T-helper 1 cell (primary cell): ENCODE data around the gene CARNS1.
"Not testable (repeated sequence)": the region's sequence is repeated elsewhere in the genome, so short reads cannot be mapped to it uniquely, and the experiment has no call there.

Experiments used
- DNase-seq, 5 donors: peaks; one replicate each; pipeline ENCODE4 v3.0.0-alpha.2; 2012 to 2020

CARNS1 gene

DNA sequence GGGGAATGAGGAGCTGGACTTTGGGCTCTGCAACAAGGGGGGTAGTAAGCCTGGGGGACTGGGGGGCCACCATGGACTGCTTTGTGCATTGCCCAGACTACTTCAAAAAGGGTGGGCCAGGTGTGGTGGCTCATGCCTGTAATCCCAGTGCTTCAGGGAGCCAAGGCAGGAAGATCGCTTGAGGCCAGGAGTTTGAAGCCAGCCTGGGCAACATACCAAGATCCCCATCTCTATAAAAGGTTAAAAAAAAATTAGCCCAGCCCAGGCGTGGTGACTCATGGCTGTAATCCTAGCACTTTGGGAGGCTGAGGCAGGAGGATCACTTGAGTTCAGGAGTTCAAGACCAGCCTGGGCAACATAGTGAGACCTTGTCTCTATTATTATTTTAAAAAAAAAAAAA lies 50.1 kb downstream of the CARNS1 start:
- not testable (repeated sequence) for DNase-seq

DNA sequence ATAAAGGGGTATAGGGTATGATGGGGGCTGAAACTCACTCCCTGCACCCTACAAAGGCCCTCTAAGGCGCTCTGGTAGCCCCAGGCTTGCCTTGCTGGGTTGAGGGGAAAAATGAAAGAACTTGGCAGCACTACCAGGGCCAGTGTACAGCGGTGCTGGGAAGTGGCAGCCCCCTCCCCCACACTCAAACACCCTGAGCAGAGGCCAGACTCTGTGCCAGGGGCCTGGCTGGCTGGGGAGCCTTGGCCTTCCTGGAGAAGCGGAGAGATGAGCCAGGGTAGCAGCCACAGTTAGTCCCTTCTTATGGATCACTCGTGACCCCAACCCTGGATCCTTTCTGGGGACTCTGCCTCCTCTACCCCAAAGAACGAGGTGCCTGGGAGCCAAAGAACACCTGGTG lies 50.9 kb downstream of the CARNS1 start:
- DNase-seq, result no peak

DNA sequence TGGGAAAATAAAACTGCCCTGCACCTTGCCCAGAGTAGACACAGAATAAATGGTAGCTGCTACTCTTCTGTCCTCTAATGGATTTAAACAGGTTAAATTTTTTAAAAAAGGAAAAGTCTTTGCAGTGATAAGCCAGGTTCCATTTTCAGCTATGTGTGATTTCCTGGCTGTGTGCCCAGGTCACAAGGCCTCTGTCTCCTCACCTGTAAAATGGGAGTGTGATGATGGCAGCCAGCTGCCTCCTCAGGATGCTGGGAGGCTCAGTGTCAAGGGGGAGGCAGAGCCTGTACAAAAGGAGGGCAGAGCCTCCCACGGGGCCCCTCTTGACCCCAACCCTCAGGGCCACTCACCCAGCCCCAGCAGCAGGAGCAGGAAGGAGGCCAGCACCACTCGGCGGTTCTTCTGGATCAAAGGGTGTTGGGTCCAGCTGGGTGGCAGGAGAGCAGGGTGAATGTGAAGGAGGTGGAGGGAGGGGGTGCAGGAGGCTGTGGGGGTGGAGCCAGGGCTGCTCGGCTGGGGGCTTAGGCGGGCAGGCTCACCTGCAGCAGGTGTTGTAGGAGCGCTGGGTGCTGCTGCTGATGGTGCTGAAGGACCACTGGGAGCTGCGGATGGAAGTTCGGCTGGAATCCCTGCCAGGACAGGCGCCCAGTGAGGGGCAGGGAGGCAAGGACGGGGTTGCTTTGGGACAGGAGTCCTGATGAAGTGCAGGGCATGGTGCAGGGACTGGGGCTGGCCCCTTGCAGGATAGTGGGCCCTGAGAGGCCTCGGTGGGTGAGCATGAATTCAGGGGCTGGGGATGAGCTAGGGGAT lies 51.7 kb downstream of the CARNS1 start:
- no peak for DNase-seq

DNA sequence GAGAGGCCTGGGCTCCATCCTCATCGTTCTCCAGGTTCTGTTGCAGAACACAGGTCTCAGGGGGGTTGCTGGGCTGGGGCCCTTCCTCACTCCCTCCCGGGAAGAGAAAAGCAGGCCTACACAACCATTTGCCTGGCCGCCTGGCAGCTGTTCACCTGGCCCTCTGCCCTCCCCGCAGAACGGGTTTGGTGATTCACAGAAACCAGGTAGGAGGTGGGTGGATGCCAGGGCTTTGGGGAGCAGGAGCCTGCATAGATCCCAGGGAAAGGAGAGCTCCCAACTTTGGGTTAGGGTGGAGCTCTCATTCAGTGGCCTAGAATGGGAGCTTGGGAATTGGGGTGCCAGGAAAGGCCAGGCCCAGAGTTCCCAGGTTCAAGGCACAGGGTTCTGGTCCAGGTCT lies 52.6 kb downstream of the CARNS1 start:
- DNase-seq, result no peak

DNA sequence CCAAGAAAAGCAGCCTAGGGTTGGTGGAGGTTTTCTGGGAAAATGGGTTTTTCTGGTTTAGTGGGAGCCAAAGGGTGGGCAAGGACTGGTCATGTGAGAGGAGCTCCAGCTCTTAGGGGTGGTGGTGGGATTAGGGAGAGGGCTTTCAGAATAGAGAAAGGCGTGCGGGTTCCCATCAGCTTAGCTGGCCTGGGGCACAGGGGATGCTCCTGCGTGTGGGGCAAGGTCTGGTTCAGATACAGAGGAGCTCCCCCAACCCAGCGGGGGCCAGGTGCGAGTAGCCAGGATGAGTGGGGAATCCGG lies 52.9 kb downstream of the CARNS1 start:
- DNase-seq, result no peak

DNA sequence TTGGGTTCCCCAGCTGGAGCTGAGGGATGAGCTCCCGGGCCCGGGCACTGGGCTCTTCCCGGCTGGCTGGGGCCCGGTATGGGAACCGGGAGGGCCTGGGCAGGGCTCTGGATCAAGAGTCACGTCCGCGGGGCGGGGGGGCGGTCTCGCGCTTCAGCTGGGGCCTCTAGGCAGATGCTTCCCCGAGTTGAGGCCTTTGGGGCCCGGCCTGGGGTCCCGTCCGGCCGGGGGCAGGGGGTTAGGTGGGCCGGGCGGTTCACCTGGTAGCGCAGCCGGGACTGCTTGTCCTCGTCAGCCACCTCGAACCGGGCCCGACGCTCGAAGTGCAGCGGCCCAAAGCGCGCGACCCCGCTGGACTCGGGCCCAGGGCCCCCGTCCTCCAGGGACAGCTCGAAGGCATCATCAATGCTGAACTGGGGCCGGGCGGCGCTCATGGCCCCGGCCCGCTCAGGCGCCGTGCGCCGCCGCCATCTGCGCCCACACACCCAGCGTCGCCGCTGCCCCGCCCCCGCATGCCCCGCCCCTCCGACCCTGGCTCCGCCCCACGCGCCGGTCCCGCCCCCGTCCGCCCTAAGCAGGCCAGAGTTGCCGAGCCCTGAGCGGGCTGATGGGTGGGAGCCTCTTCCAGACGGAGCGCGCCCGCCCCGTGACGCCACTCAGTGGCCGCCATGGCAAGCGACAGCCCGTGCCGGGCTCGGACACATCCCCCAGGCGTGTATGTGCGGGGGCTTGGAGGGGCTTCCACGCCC lies 53.5 kb downstream of the CARNS1 start, which contains the start of gene TMEM134:
Gene TMEM134, minus strand, starts transcription at position 493 of the 749 bp plus-strand sequence. Its CDS starts 59 bp downstream, at position 434.
- peak; percentile 80 to 92 (median 89) for DNase-seq

DNA sequence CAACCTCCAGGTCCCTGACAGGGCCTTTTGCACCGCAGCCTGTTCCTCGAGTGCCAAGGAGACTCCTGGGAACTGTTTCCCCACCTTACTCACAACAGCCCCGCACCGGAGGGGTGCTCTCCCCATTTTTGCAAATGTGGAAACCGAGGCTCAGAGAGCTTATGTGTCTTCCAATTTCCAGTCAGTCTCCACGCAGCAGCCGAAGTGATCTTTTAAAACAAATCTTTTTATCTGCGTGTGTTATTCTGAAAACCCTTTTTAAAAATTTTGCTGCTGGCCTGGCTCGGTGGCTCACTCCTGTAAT lies 54.0 kb downstream of the CARNS1 start:
- no peak for DNase-seq

DNA sequence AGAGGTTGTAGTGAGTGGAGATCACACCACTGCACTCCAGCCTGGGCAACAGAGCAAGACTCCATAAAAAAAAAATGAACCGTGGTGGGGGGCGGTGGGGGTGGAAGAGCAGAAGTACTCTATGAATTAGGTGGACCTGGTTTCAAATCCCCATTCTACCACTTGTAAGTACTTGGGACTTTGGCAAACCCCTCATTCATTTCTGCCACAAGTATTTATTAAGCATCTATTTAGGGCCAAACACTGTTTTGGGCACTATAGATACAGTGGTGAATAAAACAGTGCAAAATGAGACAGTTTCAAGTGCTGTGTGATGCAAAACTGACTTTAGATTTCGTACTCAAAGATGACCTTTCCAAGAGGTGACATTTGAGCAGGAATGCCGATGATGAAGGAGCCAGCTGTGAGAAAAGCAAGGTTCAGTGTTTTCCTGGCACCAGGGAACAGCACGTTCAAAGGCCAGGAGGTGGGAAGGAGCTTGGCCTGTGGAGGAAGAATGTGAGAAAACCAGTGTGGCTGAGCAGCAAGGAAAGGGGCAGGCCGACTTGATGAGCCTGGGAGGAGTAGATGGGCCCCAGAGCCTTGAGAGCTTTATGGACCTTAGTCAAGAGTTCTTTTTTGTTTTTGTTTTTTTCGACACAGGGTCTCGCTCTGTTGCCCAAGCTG lies 55.0 kb downstream of the CARNS1 start:
- no peak for DNase-seq

DNA sequence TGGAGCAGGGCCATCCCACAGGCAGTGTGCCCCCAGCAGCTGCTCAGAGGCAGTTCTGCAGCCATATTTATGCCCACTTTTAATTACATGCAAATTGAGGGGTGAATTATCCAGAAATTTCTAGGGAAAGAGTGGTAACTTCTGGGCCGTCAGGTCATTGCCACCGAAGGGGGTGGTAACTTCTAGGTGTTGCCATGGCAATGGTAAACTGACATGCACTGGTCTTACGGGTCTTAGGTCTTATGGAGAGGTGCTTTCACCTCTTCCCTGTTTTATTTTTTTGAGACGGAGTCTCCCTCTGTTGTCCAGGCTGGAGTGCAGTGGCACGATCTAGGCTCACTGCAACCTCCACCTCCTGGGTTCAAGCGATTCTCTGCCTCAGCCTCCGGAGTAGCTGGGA lies 57.4 kb downstream of the CARNS1 start:
- no peak for DNase-seq
